Spleen (tissue), 11 donors: Measurements from ENCODE around the gene ODF2. TPM values are rescaled to one million over a fixed set of nuclear protein-coding genes. Genes with fewer than 3 reads are reported as not detected.

ENCODE experiments used
- DNase-seq: peaks from one replicate; pipeline ENCODE4 v3.0.0-alpha.2; 2020
- H3K27ac ChIP-seq, 8 donors: fragments of 200-600 bp; sonication (generic) in 7 of 8; 1 replicate in 4 of 8; 2 replicates in 4 of 8; pipeline versions ENCODE4 v1.5.0 to v1.8.0; 2016 to 2021; ENCODE audit warnings: inconsistent platforms in 4 of 8, mild to moderate bottlenecking in 4 of 8, moderate library complexity in 1 of 8
- H3K27me3 ChIP-seq, 7 donors: fragments of 200-600 bp; sonication (generic) in 6 of 7; replicated peaks in 1 of 7; 1 replicate in 4 of 7; 2 replicates in 3 of 7; pipeline versions ENCODE4 v1.5.0 to v1.8.0; 2016 to 2021; ENCODE audit warnings: inconsistent platforms in 3 of 7, mild to moderate bottlenecking in 1 of 7
- H3K36me3 ChIP-seq, 6 donors: fragments of 200-600 bp; sonication (generic) in 5 of 6; 1 replicate in 4 of 6; 2 replicates in 2 of 6; pipeline versions ENCODE4 v1.5.0 to v1.8.0; 2016 to 2021; ENCODE audit warnings: inconsistent platforms in 2 of 6
- H3K4me1 ChIP-seq, 6 donors: fragments of 200-600 bp; sonication (generic) in 5 of 6; 1 replicate in 3 of 6; 2 replicates in 3 of 6; pipeline versions ENCODE4 v1.5.0 to v1.8.0; 2016 to 2021; ENCODE audit warnings: inconsistent platforms in 3 of 6
- H3K4me3 ChIP-seq, 8 donors: fragments of 200-600 bp; sonication (generic) in 7 of 8; 1 replicate in 4 of 8; 2 replicates in 4 of 8; pipeline versions ENCODE4 v1.5.0 to v1.8.0; 2016 to 2021; ENCODE audit warnings: inconsistent platforms in 4 of 8, mild to moderate bottlenecking in 4 of 8, moderate library complexity in 2 of 8
- H3K9me3 ChIP-seq, 8 donors: fragments of 200-600 bp; sonication (generic) in 7 of 8; 1 replicate in 4 of 8; 2 replicates in 4 of 8; pipeline versions ENCODE4 v1.5.0 to v1.8.0; 2016 to 2021; ENCODE audit warnings: inconsistent platforms in 4 of 8
- POLR2A ChIP-seq, 3 donors: fragments of 450-650 bp; IDR thresholded peaks; one replicate each; pipeline ENCODE4 v1.5.1; 2017; ENCODE audit warnings: antibody characterized with exemption in 3 of 3, mild to moderate bottlenecking in 1 of 3
- POLR2AphosphoS5 ChIP-seq, 3 donors: sonication (generic); formaldehyde crosslinking; IDR thresholded peaks; one replicate each; pipeline ENCODE4 v1.5.1; 2017; ENCODE audit warnings: antibody characterized with exemption in 3 of 3
- WGBS, 5 donors: extraction: QIAGEN DNeasy Blood & Tissue Kit in 3 of 5; methylation state at CpG; one replicate each; pipeline versions ENCODE4 v1.1.5 to v1.1.7; 2013 to 2018; 5-methylcytosine and 5-hydroxymethylcytosine counted together
- intact Hi-C: fragments of 100-400 bp; cut with DNase I; formaldehyde crosslinking; loops from one replicate; pipeline ENCODE4 v1.15.0; 2023; ENCODE audit warnings: low total_unique reads
- polyA plus RNA-seq, 3 donors: library from polyadenylated mRNA; stranded (reverse); fragments of 200-250 nt; gene quantifications; one replicate each; pipeline ENCODE4 v1.2.1, GENCODE V29; 2013
- total RNA-seq, 7 donors: library from RNA; depleted of rRNA in 3 of 7; stranded (reverse); fragments of >200 nt in 3 of 7; fragmentation: NEBNext Ultra II Directional in 4 of 7; extraction: Animal tissue kit (Norgen Biotek cat#: 25700) in 4 of 7; gene quantifications; one replicate each; pipeline versions ENCODE4 v1.1.0 to v1.2.1, GENCODE V29; 2016 to 2021
- TF ChIP-seq, protein P1 (sequence below), 11 experiments: fragments of 200-600 bp in 7 of 11; fragments of 450-650 bp in 4 of 11; sonication (generic) in 4 of 11; IDR thresholded peaks in 8 of 11; conservative IDR thresholded peaks in 3 of 11; 1 replicate in 7 of 11; 2 replicates in 4 of 11; pipeline versions ENCODE4 v1.4.0 to v1.8.0; 2016 to 2021; ENCODE audit warnings: antibody characterized with exemption in 11 of 11, inconsistent platforms in 4 of 11, mild to moderate bottlenecking in 1 of 11
- donor health status: healthy with polysubstance abuse.
- donor health status: DM: no; HTN: no; CAD: no; lungs with moderate emphysema.
- donor health status: DM: no; HTN: no; CAD: no.
- donor health status: Bipolar disorder and iron deficiency.
- donor health status: healthy.
- donor health status: DM: no; HTN: no; CAD: no.
- donor health status: DM: yes; HTN: yes; CAD: no.

Gene ODF2
- total and polyA plus RNA-seq, 10 donors = 13.4 to 37.5 (median 26.6) TPM

DNA sequence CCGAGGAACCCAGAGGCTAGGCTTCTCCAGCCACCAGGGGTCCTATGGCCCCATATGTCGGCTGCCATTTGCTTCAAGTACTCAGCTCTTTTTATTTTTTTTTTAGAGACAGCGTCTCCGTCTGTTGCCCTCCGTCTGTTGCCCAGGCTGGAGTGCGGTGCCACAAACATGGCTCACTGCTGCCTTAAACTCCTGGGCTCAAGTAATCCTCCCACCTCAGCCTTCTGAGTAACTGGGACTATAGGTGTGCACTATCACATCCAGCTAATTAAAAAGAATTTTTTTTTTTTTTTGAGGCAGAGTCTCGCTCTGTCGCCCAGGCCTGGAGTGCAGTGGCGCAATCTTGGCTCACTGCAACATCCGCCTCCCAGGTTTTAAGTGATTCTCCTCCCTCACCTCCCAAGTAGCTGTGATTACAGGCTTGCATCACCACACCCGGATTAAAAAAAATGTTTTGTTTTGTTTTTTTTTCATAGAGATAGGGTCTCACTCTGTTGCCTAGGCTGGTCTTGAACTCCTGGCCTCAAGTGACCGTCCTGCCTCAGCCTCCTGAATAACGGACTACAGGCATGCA lies 26.2 kb upstream of the ODF2 start:
- no peak overlapping the region for H3K27ac ChIP-seq
- no peak for TF ChIP-seq POLR2AphosphoS5 (IDR thresholded peaks at IDR 0.05)
- no peak for TF ChIP-seq POLR2A (IDR thresholded peaks at IDR 0.05)
- TF ChIP-seq, protein P1, sequence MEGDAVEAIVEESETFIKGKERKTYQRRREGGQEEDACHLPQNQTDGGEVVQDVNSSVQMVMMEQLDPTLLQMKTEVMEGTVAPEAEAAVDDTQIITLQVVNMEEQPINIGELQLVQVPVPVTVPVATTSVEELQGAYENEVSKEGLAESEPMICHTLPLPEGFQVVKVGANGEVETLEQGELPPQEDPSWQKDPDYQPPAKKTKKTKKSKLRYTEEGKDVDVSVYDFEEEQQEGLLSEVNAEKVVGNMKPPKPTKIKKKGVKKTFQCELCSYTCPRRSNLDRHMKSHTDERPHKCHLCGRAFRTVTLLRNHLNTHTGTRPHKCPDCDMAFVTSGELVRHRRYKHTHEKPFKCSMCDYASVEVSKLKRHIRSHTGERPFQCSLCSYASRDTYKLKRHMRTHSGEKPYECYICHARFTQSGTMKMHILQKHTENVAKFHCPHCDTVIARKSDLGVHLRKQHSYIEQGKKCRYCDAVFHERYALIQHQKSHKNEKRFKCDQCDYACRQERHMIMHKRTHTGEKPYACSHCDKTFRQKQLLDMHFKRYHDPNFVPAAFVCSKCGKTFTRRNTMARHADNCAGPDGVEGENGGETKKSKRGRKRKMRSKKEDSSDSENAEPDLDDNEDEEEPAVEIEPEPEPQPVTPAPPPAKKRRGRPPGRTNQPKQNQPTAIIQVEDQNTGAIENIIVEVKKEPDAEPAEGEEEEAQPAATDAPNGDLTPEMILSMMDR (IDR thresholded peaks at IDR 0.05 in 8 of 11, conservative IDR thresholded peaks at IDR 0.05 in 3 of 11) = no peak
- WGBS, 5 donors = 81 to 93% (median 84%) methylated on average over 13 of the region's 13 CpGs

DNA sequence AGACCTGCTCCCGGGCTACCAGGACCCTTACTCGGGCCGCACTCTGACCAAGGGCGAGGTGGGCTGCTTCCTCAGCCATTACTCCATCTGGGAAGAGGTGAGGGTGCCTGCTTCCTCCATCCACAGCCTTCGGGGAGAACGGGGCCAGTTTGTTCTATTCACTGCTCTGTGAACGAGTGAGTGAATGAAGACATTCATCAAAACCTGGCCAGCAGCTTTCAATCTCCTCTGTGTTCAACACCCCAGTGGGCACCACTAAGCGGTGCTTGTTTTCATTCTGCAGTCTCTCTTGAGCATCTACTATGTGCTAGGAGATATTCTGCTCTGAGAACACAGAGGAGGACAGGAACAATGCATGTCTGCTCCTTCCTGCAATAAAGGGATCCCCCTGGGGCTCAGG lies 24.6 kb upstream of the ODF2 start:
- WGBS, 5 donors = 86 to 96% (median 92%) methylated on average over 7 to 8 of the region's 8 CpGs

More for the DNA sequence above, 26.2 kb upstream of the ODF2 start:
- intact Hi-C loops = no loop called here
- Histone ChIP-seq H3K4me3 (no peak overlapping the region), H3K4me1 (no peaks in the 10 kb centered on the region), H3K36me3 (no peaks in the 10 kb centered on the region), H3K9me3 (no peaks in the 10 kb centered on the region), H3K27me3 (no peaks in the 10 kb centered on the region)
- DNase-seq = no peak

DNA sequence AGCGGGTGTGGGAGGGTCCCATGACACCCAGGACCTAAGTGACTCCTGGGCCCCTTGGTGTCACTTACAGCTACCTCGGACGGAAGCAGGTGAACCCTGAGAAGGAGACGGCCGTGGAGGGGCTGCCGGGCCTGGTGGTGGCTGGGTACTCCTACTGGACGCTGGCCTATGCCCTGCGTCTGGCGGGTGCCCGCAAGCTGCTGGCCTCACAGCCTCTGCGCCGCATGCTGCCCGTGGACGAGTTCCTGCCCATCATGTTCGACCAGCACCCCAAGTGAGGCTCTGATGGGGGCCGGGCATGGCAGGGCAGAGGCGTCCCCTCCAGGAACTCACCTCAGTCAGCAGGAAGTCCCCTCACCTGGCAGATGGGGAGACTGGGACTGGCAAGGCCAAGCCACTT lies 21.5 kb upstream of the ODF2 start:
- DNase-seq = no peak
- no peaks in the 10 kb centered on the region for H3K36me3 ChIP-seq
- TF ChIP-seq, protein P1 (IDR thresholded peaks at IDR 0.05 in 8 of 11, conservative IDR thresholded peaks at IDR 0.05 in 3 of 11) = no peak
- no peak for TF ChIP-seq POLR2A (IDR thresholded peaks at IDR 0.05)
- TF ChIP-seq POLR2AphosphoS5 (IDR thresholded peaks at IDR 0.05) = no peak
- 85 to 98% (median 93%) methylated on average over 3 to 17 of the region's 17 CpGs for WGBS, 5 donors
- H3K4me1 ChIP-seq = peaks cover 0 to 11% (median 9%) of the 10 kb centered on the region in 6 donors
- H3K27ac ChIP-seq = no peak overlapping the region
- H3K4me3 ChIP-seq = no peak overlapping the region
- H3K27me3 ChIP-seq = no peaks in the 10 kb centered on the region
- intact Hi-C loops = no loop called here
- no peaks in the 10 kb centered on the region for H3K9me3 ChIP-seq

More for the DNA sequence above, 24.6 kb upstream of the ODF2 start:
- no peak for DNase-seq
- H3K27me3 ChIP-seq = no peaks in the 10 kb centered on the region
- H3K4me1 ChIP-seq = no peaks in the 10 kb centered on the region
- no peaks in the 10 kb centered on the region for H3K36me3 ChIP-seq
- H3K9me3 ChIP-seq = no peaks in the 10 kb centered on the region
- H3K4me3 ChIP-seq = no peak overlapping the region
- no peak for TF ChIP-seq POLR2A (IDR thresholded peaks at IDR 0.05)
- no peak for TF ChIP-seq POLR2AphosphoS5 (IDR thresholded peaks at IDR 0.05)
- TF ChIP-seq, protein P1 (IDR thresholded peaks at IDR 0.05 in 8 of 11, conservative IDR thresholded peaks at IDR 0.05 in 3 of 11) = no peak
- H3K27ac ChIP-seq = no peak overlapping the region
- intact Hi-C loops = no loop called here

DNA sequence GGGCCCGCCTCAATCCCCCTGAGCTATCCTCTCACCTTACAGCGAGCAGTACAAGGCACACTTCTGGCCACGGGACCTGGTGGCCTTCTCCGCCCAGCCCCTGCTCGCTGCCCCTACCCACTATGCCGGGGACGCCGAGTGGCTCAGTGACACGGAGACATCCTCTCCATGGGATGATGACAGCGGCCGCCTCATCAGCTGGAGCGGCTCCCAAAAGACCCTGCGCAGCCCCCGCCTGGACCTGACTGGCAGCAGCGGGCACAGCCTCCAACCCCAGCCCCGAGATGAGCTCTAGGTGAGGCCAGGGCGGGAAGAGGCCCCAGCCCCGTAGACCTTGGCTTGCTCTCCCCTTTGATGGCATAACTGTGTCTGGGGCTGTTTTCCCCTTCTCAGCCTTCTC lies 20.2 kb upstream of the ODF2 start:
- no peak for DNase-seq
- Histone ChIP-seq H3K4me1 (peaks cover 0 to 11% (median 9%) of the 10 kb centered on the region in 6 donors), H3K9me3 (no peaks in the 10 kb centered on the region), H3K27me3 (no peaks in the 10 kb centered on the region), H3K36me3 (no peaks in the 10 kb centered on the region), H3K4me3 (no peak overlapping the region), H3K27ac (no peak overlapping the region)
- WGBS, 5 donors = 90 to 96% (median 92%) methylated on average over 8 to 18 of the region's 18 CpGs
- no peak for TF ChIP-seq POLR2A (IDR thresholded peaks at IDR 0.05)
- TF ChIP-seq, protein P1 (IDR thresholded peaks at IDR 0.05 in 8 of 11, conservative IDR thresholded peaks at IDR 0.05 in 3 of 11) = no peak
- TF ChIP-seq POLR2AphosphoS5 (IDR thresholded peaks at IDR 0.05) = no peak
- intact Hi-C loops = no loop called here
